HL-60/S4 treated with retinoic acid at 250 ng/mL for 4 days and 3 days (cell line): Measurements from ENCODE around the gene P3H3.

Experiments used
- in situ Hi-C: fragments of 300-500 bp; cut with MboI; formaldehyde crosslinking; loops from 2 replicates; pipeline ENCODE4 v1.7.0; 2022; ENCODE audit warnings: low sequenced_read_pairs

P3H3 gene

DNA sequence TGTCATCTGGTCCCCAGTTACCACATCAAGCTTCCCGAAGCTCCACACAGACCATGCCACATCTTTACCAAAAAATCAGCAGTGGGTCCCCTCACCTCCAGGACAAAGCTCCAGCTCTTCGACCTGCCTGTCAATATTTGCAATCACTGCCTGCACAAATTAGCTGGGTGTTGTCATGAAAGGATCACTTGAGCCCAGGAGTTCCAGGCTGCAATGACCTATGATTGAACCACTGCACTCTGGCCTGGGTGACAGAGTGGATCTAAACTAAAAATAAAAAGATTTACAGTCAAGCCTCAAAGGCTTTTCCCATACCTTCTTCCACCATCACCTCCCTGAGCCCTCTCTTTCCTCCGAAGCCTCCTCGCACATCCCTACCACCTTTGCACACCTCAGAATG, 31.6 kb upstream of the P3H3 start:
- in situ Hi-C loops, result no loop called here

DNA sequence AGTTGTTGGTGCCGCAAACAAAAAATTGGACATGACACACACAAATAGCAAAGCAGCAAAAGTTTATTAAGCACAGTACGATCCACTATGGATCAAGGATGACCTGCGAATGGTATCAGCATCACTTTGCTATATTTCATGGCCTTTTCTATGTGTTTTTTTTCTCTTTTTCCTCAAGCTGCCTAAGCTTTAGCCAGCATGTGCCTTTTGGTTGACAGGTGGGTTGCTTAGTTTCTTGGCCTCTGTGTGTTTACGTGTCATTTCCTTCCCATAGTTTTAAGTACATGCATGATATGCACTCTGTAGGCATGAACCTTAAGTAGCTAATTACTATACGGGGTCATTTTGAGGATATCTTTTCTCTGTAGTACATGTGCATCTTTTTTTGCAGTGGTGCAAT, 29.1 kb upstream of the P3H3 start:
- in situ Hi-C loops, result no loop called here

DNA sequence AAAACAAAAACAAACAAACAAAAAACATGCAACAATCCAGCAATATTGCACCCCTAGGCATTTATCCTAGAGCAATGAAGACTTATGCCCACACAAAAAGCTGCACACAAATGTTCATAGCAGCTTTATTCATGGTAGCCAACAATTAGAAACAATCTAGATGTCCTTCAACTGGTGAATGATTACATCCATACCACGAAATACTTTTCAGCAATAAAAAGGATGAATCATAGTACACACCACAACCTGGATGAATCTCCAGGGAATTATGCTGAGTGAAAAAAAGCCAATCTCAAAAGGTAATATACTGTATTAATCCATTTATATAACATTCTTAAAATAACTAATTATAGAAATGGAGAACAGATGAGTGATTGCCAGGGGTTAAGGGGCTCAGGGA, 21.0 kb upstream of the P3H3 start:
- in situ Hi-C loops, result no loop called here

DNA sequence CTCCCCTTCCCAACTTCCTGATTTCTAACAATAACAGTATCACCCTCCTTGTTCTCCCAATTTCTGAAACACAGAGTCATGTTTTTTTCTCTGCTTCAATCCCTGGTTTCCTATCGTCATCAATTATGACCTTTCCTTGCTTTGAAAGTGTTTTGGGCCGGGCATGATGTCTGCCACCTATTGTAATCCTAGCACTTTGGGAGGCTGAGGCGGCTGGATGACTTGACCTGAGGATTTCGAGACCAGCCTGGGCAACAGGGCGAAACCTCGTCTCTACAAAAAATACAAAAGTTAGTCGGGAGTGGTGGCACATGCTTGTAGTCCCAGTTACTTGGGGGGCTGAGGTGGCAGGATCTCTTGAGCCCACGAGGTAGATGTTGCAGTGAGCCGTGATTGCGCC, 19.2 kb upstream of the P3H3 start:
- in situ Hi-C loops, result no loop called here

DNA sequence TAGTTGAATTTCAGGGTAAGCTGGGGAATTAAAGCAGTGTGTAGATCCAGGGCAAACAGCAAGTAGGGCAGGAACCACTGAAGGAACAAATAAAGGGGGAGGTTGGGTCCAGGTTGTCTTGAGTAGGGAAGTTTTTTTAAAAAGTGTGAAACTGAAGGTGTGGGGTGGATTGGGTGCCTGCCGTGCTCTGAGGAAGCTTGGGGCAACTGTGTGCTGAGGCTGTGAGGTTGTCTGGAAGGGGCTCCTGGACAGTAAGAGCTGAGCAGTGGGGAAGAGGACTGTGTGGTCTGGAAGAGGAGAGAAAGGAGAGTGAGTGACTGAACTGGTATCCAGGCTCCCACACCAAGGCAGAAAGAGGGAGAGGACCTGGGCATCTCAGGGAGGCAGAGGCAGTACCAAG, 17.4 kb upstream of the P3H3 start:
- in situ Hi-C loops, result no loop called here

DNA sequence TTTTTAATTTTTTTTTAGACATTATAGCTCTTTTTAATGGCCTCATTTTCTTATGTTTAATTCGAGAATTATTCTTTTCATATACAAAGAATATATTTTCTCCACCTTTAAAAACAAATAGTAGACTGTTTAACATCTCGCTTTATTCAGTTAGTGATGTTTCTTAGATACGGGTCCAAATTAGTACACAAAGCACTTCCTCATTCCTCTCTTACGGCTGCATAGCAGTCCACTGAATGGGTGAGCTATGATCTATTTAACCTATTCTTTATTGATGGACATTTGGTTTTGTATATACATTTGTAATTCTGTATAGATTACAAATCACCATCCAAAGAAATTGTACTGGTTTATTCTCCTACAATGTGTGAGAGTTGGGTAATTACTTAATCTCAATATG, 14.8 kb upstream of the P3H3 start:
- in situ Hi-C loops, result no loop called here

DNA sequence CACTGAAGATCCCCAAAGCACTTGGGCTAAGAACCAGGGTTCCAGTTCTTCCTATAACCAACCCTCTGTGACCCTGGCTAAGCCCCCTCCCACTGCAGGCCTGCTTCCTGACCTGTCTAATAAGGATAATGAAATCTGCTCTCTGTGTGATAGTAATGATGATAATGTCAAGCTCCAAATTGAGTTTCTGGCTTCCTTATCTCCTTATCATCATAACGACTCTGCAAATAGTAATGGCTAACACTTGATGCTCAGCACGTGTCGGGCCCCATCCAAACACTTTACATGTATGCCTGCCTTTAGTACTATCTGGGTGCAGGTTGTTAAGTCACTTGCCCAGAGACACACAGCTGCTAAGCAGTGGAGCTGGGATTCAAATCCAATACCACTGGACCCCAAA, 11.6 kb upstream of the P3H3 start:
- in situ Hi-C loops, result no loop called here

DNA sequence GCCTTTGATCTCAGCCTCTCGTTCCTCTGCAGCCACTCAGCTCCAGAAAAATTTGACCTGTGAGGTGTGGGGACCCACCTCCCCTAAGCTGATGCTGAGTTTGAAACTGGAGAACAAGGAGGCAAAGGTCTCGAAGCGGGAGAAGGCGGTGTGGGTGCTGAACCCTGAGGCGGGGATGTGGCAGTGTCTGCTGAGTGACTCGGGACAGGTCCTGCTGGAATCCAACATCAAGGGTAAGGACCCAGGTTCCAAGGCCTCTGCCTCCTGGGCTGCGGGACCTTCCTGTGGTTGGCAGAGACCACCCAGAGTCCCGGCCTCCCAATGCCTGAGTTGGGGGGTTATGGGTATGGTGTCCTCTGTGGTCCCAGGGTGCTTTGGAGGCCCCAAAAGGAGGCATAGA, 11.1 kb upstream of the P3H3 start:
- in situ Hi-C loops, result no loop called here

DNA sequence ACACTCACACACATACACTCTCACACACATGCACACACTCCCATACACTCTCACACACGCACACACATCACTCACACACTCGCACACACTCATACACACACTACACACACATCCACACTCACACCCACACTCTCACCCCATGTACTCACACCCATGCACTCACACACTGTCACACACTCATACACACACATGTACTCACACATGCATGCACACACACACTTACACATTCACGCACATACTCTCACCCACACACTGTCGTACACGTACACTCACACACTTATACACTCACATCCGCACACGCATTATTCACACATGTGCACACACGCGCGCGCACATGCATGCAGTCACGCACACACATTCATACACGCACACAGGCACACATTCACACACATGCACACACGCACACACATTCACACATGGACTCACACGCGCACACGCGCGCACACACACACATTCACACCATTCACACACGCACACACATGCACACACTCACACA, 10.5 kb upstream of the P3H3 start:
- in situ Hi-C loops, result no loop called here

DNA sequence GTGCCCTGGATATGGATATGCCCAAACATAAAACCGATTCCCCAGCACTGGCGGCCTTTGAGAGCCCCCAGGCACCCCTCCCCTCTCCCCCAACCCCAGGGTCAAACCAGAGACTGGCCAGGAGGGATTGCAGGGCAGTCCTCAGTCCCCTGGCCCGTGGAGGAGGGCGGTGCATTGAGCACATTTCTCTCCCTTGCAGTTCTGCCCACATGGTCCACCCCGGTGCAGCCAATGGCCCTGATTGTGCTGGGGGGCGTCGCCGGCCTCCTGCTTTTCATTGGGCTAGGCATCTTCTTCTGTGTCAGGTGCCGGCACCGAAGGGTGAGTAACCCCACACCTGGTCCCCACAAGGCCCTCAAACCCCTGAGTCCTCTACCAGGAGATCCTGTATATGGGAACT, 10.0 kb upstream of the P3H3 start:
- in situ Hi-C loops, result no loop called here

DNA sequence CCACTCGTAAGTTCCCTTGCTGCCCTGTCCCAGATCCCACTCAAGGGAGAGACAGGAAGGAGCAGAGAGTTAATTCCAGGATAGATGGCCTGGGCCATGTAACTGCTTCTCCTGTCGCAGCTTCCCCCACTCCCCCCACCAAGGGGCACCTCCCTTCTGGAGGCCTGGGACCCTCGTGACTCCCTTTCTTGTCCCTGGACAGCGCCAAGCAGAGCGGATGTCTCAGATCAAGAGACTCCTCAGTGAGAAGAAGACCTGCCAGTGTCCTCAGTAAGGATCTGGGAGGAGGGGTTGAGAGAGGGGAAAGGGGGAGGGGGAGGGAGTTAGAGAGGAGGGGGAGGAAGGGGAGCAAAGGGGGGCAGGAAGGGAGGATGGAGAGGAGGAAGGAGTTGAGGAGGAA, 9.6 kb upstream of the P3H3 start:
- in situ Hi-C loops, result no loop called here

DNA sequence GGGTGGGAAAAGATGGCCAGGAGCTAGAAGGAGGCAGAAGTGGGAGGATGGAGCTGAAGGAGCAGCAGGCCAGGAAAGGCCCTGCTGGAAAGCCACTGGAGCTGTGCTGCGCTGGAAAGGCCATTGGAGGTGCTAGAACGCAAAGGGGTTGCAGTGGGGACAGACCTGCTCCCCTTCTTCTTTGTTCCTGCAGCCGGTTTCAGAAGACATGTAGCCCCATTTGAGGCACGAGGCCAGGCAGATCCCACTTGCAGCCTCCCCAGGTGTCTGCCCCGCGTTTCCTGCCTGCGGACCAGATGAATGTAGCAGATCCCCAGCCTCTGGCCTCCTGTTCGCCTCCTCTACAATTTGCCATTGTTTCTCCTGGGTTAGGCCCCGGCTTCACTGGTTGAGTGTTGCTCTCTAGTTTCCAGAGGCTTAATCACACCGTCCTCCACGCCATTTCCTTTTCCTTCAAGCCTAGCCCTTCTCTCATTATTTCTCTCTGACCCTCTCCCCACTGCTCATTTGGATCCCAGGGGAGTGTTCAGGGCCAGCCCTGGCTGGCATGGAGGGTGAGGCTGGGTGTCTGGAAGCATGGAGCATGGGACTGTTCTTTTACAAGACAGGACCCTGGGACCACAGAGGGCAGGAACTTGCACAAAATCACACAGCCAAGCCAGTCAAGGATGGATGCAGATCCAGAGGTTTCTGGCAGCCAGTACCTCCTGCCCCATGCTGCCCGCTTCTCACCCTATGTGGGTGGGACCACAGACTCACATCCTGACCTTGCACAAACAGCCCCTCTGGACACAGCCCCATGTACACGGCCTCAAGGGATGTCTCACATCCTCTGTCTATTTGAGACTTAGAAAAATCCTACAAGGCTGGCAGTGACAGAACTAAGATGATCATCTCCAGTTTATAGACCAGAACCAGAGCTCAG, 8.8 kb upstream of the P3H3 start:
- in situ Hi-C loops, result loop anchor here (10.0 kb wide), 1 partner anchor 205 kb away; no protein-coding TSS in a partner anchor

DNA sequence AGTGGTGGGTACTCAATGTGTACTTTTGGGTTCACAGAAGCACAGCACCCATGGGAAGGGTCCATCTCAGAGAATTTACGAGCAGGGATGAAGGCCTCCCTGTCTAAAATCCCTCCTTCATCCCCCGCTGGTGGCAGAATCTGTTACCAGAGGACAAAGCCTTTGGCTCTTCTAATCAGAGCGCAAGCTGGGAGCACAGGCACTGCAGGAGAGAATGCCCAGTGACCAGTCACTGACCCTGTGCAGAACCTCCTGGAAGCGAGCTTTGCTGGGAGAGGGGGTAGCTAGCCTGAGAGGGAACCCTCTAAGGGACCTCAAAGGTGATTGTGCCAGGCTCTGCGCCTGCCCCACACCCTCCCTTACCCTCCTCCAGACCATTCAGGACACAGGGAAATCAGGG, 8.0 kb upstream of the P3H3 start:
- in situ Hi-C loops, result loop anchor here (10.0 kb wide), 1 partner anchor 205 kb away; no protein-coding TSS in a partner anchor

DNA sequence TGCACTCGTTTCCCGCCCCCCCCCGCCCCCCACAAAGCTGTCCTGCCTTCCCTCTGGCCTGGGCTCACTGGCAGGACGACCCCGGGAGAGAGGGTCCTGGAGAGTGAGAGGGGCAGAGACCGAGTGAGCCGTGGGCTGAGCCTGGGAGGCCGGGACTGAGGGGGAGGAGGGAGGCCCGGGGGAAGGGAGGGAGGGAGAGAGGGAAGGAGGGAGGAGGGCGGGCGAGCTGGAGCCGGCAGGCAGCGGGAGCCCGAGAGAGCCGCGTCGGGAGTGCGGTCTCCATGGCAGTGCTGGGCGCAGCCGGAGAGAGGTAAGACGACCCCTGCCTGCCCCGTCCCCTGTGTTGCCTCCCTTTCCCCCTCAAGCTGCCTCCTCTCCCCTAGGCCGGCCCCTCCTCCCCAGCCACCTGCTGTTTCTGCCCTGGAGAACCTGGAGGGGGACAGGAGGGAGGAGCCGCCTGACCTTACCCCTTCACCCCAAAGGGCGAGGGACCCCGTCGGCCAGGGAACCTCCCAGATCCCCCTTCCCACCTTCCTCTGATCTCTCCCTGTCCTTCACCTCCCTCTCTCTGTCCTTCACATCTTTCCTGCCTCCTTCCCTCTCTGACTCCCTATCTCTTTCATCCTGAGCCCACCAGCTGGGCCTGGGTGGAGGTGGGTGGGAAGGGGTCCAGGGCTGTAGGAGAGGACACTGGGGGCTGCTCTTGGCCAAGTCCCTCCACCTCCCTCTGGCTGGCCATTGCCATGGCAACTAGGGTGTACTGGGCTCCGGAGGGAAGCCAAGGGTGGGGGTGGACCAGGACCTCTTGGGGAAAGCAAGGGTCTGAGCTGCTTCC, 6.4 kb upstream of the P3H3 start, which contains the start of gene GPR162:
GPR162 (plus strand) TSS at position 231 of the 835 bp plus-strand sequence. CDS start 2,078 bp downstream, outside the sequence.
- in situ Hi-C loops, result loop anchor here (10.0 kb wide), 1 partner anchor 207 kb away; no protein-coding TSS in a partner anchor

DNA sequence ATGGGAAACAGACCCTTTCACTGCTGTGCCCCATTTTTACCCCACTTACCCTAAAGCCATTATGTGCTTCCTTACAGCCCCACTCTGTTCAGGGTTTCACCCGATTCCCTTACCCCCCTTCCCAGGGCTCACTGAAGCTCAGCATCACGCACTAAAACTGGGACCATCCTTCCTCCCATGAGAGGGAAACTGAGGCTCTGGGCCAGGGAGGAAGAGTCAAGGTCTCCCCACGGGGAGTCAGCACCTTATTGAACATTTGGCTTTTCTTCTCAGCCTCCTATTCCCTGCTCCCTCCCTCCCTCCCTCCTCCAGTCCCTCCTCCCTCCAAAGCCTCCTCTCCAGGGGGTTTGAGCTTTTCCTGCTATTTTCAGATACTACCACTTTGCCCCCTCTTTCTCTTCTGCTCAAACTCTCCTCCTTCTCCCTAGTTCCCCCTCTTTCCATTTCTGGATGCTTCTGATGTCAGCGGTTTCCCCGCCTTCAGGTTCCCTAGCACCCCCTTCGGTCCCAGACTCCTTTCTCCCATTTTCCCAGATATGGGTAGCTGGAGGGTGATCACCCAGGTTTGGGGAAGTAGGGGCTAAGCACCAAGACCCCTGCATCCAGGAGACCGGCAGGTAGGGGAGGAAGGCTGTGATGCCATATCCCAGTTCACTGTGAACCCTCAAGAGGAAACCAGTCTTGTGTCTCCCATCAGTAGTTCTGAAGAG, 5.6 kb upstream of the P3H3 start:
- in situ Hi-C loops, result loop anchor here (10.0 kb wide), 1 partner anchor 208 kb away; no protein-coding TSS in a partner anchor

DNA sequence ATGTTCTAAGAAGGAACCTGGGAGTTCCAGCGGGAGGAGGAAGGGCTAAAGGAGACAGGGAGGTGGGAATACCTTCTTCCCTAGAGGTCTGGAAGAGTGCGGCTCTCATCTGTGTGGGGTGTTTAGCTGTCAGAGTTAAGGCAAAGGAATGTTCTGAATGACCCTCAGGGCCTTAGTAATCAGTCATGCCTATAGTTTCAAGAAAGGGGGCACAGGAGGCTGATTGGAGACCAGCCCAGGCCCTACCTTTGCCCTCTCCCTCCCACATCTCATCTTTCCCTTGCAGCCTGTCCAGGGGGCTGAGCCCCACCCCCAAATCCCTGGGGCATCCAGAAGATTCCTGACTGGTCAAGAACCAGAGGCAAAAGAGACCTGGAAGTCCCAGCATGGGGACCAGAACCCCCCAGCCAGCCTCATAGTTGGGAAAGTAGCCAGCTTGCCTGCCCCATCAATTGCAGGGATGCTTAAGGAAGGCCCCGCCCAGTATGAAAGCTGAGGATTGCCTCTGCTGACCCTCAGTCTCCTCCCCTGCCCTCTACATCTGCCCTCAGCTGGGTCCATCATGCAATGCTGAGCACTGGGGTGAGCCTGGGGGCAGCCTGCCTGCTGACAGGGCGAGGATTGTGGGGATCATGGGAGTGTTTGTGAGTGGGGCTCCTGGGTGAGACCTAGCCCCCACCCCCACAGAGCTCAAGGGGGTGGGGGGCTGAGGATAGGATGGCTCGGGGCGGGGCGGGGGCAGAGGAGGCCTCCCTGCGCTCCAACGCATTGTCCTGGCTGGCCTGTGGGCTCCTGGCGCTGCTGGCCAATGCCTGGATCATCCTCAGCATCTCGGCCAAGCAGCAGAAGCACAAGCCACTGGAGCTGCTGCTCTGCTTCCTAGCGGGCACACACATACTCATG, 4.8 kb upstream of the P3H3 start:
- in situ Hi-C loops, result loop anchor here (10.0 kb wide), 1 partner anchor 209 kb away; no protein-coding TSS in a partner anchor

DNA sequence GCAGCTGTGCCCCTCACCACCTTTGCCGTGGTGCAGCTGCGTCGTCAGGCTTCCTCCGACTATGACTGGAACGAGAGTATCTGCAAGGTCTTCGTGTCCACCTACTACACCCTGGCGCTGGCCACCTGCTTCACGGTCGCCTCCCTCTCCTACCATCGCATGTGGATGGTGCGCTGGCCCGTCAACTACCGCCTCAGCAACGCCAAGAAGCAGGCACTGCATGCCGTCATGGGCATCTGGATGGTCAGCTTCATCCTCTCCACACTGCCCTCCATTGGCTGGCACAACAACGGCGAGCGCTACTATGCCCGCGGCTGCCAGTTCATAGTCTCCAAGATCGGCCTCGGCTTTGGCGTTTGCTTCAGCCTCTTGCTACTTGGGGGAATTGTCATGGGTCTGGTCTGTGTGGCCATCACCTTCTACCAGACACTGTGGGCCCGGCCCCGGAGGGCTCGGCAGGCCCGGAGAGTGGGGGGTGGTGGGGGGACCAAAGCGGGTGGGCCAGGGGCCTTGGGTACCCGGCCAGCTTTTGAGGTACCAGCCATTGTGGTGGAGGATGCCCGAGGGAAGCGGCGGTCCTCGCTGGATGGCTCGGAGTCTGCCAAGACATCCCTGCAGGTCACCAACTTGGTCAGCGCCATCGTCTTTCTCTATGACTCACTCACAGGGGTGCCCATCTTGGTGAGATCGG, 4.0 kb upstream of the P3H3 start:
- in situ Hi-C loops, result loop anchor here (10.0 kb wide), 1 partner anchor 209 kb away; no protein-coding TSS in a partner anchor

DNA sequence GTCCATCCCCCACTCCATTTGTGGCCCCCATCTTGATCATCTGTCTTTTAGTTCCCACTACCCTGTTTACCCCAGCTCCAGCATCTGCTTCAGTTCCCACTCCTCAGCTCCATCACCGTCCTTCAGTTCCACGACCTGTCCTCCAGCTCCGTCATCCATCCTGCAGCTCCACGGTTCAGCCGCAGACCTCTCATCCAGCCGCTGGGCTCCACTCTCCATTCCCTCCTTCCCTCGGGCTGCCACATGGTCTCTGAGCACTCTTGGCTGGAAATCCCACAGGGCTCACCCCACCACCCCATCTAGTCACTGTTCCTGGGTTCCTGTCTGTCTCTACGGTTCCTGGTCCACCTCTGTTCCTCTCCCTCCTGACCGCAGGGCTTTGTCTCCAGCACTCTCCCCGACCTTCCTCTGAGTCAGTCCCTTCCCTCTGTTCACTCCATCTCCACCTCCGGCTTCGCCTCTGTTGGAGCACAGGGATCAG, 3.3 kb upstream of the P3H3 start:
- in situ Hi-C loops, result loop anchor here (10.0 kb wide), 1 partner anchor 210 kb away; no protein-coding TSS in a partner anchor
